ENCODE data around the gene MYO15A. TPM values are rescaled to one million over a fixed set of nuclear protein-coding genes. Genes with fewer than 3 reads are reported as not detected.
A peak's percentile ranks its signal among the peaks of the same experiment; 100 is the strongest.

Gene MYO15A
- total RNA-seq, 2 experiments from 2014 or later: 0.98 to 1.4 TPM

DNA sequence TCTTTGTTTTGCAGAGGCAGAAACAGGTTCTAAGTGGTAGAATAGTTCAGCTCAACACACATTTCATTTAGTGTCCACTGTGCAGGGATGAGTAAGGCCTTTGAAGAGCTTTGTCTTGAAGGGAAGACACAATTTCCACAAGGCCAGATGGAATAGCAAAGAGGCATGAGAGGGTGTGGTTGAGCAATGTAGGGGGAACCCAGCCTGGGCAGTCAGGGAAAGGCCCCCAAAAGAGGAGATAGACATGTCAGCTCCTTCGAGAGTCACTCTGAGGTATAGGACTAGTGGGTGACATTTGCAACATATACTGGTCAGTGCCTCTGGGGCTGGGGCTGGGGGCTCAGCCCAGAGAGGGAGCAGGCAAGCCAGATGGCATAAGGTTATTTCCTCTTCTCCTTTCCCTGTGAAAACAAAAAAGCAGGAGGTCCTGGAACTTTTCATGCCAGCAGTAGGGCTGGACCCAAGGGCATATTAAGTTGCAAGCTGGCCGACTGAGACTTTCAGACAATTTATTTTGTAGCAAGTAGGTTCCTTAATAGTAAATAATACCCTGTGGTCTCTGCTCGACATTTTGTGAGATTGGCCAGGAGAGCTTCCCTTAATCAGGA is 82.2 kb downstream of the MYO15A start:
- peaks cover 94% of the 10 kb centered on the region for H3K36me3 ChIP-seq (ENCODE audit: insufficient read depth, low read length)
- H2AFZ ChIP-seq (ENCODE audit: low read length): no peak overlapping the region
- DNase-seq (ENCODE audit: low spot score): no peak
- no peak overlapping the region for H3K4me3 ChIP-seq (ENCODE audit: low read depth, low read length, poor library complexity, severe bottlenecking)
- H4K20me1 ChIP-seq (ENCODE audit: insufficient read depth, low read length): peaks cover 33% of the 10 kb centered on the region
- H3K4me2 ChIP-seq (ENCODE audit: low read length): no peak overlapping the region
- H3K27ac ChIP-seq (ENCODE audit: low read depth, low read length, poor library complexity, severe bottlenecking): no peak overlapping the region
- intact Hi-C loops (cut with micrococcal nuclease; ENCODE audit: unreplicated experiment): no loop called here
- peaks cover 86% of the 10 kb centered on the region for H3K79me2 ChIP-seq (ENCODE audit: insufficient read depth, low read depth, low read length)
- no peaks in the 10 kb centered on the region for H3K9me3 ChIP-seq (ENCODE audit: low read length)
- TF ChIP-seq EZH2phosphoT487 (IDR thresholded peaks at IDR 0.05; ENCODE audit: borderline replicate concordance, low read depth, low read length): no peak
- no peak for TF ChIP-seq CTCF (conservative IDR thresholded peaks at IDR 0.05; ENCODE audit: low read length)
- no TSS peak for BruUV-seq (replicated peaks)
- ChIA-PET CTCF (ENCODE audit: unreplicated experiment) (no interaction called here), POLR2A (interaction anchor here (0.6 kb wide), 2 partner anchors 11 to 144 kb away, joined by 4 to 9 read pairs; no protein-coding TSS in a partner anchor)
- no peaks in the 10 kb centered on the region for H3K9me2 ChIP-seq (ENCODE audit: insufficient read depth, low read length)
- peaks cover 23% of the 10 kb centered on the region for H3K4me1 ChIP-seq (ENCODE audit: insufficient read depth, low read length, poor library complexity, severe bottlenecking)

GRCh38 chr17:18191236-18191667 is 82.7 kb downstream of the MYO15A start:
- BruUV-seq (replicated peaks): no TSS peak
- Histone ChIP-seq H3K4me3 (ENCODE audit: low read depth, low read length, poor library complexity, severe bottlenecking) (no peak overlapping the region), H3K79me2 (ENCODE audit: insufficient read depth, low read depth, low read length) (peaks cover 81% of the 10 kb centered on the region), H3K4me1 (ENCODE audit: insufficient read depth, low read length, poor library complexity, severe bottlenecking) (peaks cover 23% of the 10 kb centered on the region), H3K9me3 (ENCODE audit: low read length) (no peaks in the 10 kb centered on the region), H3K4me2 (ENCODE audit: low read length) (no peak overlapping the region), H3K9me2 (ENCODE audit: insufficient read depth, low read length) (no peaks in the 10 kb centered on the region), H4K20me1 (ENCODE audit: insufficient read depth, low read length) (peaks cover 28% of the 10 kb centered on the region), H3K27ac (ENCODE audit: low read depth, low read length, poor library complexity, severe bottlenecking) (no peak overlapping the region), H2AFZ (ENCODE audit: low read length) (no peak overlapping the region), H3K36me3 (ENCODE audit: insufficient read depth, low read length) (peaks cover 94% of the 10 kb centered on the region)
- intact Hi-C loops (cut with micrococcal nuclease; ENCODE audit: unreplicated experiment): no loop called here
- POLR2A ChIA-PET: interaction anchor here (0.6 kb wide), 2 partner anchors 11 to 145 kb away, joined by 4 to 9 read pairs; no protein-coding TSS in a partner anchor
- no peak for DNase-seq (ENCODE audit: low spot score)
- TF ChIP-seq CTCF (conservative IDR thresholded peaks at IDR 0.05; ENCODE audit: low read length) (no peak), EZH2phosphoT487 (IDR thresholded peaks at IDR 0.05; ENCODE audit: borderline replicate concordance, low read depth, low read length) (no peak)
- CTCF ChIA-PET (ENCODE audit: unreplicated experiment): no interaction called here

GRCh38 chr17:18191967-18192366 is 83.4 kb downstream of the MYO15A start:
- TF ChIP-seq EZH2phosphoT487 (IDR thresholded peaks at IDR 0.05; ENCODE audit: borderline replicate concordance, low read depth, low read length) (no peak), CTCF (conservative IDR thresholded peaks at IDR 0.05; ENCODE audit: low read length) (peak; percentile 60)
- Histone ChIP-seq H3K4me3 (ENCODE audit: low read depth, low read length, poor library complexity, severe bottlenecking) (no peak overlapping the region), H3K36me3 (ENCODE audit: insufficient read depth, low read length) (peaks cover 93% of the 10 kb centered on the region), H3K4me2 (ENCODE audit: low read length) (no peak overlapping the region), H3K27ac (ENCODE audit: low read depth, low read length, poor library complexity, severe bottlenecking) (no peak overlapping the region), H3K4me1 (ENCODE audit: insufficient read depth, low read length, poor library complexity, severe bottlenecking) (peaks cover 16% of the 10 kb centered on the region), H3K9me2 (ENCODE audit: insufficient read depth, low read length) (no peaks in the 10 kb centered on the region), H3K79me2 (ENCODE audit: insufficient read depth, low read depth, low read length) (peaks cover 74% of the 10 kb centered on the region), H2AFZ (ENCODE audit: low read length) (no peak overlapping the region), H3K9me3 (ENCODE audit: low read length) (no peaks in the 10 kb centered on the region), H4K20me1 (ENCODE audit: insufficient read depth, low read length) (peaks cover 21% of the 10 kb centered on the region)
- no TSS peak for BruUV-seq (replicated peaks)
- DNase-seq (ENCODE audit: low spot score): no peak
- ChIA-PET POLR2A (no interaction called here), CTCF (ENCODE audit: unreplicated experiment) (no interaction called here)
- intact Hi-C loops (cut with micrococcal nuclease; ENCODE audit: unreplicated experiment): no loop called here
